ENCODE measurements around the gene ALOX5AP.
A peak's percentile ranks its signal among the peaks of the same experiment; 100 is the strongest.

The ALOX5AP gene

DNA sequence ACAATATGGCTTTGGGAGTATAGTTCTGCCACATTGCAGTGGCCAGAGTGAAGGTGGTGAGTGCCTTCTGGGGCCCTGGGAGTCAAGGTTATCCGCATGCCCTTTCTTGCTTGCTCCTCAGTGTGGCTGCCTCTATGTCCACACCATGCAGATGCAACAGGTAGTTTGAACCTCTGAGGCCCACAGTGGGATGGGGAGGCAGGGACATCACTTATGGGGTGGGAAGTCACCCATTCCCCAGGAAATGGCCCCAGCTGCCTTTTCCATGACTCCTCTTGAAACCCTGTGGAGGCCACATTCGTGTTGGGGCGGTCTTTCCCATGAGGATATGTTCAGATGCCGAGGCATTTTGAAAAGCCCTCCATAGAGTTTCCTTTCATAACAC, 20.0 kb upstream of the ALOX5AP start:
- no peak for DNase-seq

DNA sequence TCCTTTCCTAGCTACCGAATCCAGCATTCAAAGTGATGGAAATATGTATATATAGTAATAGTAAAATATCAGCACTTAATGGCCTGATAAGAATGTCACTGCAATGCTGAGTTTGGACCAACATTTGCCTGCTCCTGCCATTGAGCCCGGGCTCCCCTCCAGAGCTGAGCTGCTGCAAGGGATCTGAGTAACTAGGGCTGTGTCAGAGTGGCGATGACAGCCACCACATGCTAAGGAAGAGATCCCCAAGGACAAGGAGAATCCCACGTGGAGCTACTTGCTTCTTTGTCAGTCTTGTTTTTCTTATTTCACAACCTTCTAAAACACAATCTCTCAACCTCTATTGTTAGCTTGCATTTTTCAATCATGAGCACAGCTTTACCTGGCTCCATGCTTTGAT, 19.5 kb upstream of the ALOX5AP start:
- DNase-seq: no peak

DNA sequence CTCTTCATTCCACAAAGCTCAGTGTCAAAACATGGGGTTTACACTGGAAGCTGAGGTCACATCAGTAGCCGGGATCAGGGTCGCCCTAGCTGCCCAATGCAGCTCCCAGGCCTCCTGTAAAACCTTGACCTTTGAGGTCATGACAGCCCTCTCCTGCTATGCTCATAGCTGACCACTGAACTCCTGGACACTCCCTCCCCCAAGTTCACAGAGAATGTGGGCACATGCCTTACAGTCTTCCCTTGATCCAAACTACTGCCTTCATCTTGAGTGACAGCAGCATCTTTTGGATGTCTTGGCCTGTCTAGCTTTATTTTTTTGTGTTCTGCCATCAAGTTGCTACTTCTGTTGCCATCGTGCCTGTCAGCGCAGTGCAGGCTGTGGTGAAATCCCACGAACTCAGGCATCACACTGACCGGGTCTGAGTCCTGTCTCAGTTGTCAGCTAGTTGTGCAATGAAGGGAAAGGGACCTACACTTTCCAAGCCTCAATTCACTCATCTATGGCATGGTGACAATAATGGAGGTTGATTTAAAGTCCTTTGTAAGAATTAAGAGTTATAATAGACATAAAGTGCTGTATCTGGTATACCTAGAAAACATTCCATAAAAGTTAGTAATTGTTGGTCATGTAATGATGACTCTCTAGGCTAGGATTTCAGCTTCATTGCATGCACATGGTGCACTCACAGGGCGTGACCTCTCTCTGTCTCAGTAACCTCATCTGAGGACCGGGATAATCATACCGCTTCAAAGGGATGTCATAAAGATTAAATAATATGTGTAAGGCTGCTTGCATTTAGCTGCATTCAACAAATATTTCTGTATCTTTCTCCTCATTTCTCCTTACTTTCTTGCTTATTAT, 16.4 kb upstream of the ALOX5AP start:
- no peak for DNase-seq

DNA sequence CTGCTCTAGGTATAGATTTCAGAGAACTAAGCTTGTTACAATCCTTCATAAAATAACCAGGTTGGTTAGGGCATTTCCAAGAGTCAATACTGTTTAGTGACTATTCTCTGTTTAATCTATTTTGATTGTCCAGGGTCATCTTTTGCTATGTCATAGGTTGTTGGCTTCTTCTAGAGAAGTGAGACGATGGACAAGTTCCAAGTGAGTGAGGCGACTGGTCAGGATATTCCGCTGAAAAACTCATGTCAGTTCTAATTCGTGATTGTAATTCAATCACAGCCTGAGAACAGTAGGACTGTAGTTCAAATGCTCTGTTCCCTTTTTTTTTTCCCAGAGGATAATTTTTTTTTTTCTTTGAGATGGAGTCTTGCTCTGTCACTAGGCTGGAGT, 15.8 kb upstream of the ALOX5AP start:
- no peak for DNase-seq

DNA sequence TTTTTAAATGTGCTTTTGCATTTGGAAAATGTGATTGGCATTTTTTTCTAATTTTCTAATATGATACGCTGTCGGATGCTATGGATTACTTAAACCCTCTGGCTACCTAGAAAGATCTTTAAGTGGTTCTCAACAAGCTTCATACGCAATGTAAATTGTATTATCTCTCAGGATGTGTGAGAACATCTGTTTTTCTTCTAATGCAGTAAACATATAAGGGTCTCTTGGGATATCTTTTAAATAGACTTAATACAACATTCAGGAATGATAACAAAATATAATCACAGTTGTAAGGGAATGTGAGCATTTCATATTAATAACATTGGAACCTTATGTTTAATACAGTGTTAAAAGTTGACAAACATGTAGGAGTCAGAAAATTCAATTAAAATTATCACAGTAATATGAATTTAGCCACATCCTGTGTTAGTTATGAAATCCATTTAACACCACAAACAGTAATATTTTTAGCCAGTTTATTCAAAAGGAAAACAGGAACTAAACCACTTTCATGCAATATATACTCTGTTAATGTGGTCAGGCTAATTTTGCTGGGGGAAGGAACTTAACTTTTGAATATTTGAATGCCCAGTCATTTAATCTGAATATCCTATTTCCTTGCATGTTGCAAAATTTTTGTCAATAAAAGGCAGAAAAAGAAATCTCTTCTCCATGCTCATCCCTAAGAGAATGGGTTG, 15.0 kb upstream of the ALOX5AP start:
- DNase-seq: no peak

DNA sequence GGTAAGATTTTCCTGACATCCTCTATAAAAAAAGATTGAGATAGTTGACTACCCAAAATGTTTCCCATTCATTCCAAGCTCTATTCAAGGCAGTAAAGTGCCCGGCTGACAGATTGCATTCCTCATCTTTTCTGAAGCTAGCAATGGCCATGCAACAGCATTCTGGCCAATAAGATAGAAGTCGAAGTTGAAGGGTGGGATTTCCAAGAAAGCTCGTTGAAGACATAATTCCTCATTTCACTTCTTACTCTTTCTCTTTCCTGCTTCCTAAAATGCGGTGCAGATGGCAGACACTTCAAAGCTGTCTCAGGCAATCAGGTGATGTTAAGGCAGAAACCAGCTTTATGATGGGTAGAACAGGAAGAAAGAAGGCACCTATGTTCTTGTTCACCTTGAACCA, 13.4 kb upstream of the ALOX5AP start:
- no peak for DNase-seq

DNA sequence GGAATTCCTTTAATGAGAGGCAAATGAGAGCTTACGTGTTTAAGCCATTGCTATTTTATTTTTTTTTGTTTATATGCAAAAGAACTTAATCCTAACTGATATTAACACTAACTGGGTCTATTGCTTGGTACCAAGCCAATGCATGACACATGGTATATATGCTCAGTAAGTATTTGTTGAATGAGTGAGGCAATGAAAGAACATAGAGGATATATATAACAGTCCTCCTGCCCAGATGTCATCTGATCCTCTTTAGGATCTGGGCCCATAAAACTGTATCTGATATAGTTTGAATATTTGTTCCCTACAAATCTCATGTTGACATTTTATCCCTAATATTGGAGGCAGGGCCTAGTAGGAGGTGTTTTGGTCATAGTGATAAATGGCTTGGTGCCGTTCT, 13.0 kb upstream of the ALOX5AP start:
- no peak for DNase-seq

DNA sequence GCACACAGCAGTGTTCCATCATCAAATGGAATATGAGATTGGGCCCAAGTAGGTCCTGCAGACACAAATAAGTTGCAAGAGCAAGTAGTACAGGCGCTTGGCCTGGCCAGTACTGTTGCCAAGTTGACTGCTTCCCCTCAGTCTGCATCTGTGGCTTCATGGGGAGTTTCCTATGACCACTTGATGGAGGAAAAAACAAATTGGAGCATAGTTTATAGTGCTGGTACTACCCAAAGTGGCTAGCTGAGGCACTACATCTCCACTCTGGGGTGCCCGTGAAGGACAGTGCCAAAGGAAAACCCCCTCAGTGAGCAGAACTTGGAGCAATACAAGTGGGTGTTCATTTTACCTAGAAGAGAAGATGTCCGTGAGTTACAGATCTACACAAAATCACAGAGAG, 10.6 kb upstream of the ALOX5AP start:
- no peak for DNase-seq

DNA sequence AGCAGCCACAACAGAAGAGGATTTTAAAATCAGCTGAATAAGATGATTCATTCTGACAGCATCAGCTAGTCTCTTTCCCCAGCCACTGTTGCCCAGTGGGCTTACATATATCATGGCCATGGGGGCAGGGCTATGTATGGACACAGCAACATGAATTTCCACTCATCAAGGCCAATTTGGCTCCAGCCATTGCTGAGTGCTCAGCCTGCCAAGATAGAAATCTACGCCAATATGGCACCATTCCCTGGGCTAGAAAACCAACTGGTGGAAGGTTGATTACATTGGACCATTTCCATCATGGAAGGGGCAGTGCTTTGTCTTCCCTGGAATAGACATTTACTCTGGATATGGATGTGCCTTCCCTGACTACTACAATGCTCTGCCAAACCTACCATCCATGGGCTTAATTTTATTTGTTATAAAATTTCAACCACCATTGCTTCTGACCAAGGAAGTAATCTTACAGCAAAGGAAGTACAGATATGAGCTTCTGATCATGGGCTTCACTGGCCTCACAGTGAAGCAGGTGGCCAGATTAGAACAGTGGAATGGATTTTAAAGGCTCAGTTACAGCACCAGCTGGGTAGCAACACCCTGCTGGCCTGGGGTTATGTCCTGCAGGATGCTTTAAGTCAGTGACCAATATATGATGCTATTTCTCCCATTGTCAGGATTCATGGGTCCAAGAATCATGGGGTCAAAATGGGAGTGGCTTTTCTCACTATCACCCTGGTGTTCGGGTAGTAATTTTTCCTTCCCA, 9.8 kb upstream of the ALOX5AP start:
- DNase-seq: no peak

DNA sequence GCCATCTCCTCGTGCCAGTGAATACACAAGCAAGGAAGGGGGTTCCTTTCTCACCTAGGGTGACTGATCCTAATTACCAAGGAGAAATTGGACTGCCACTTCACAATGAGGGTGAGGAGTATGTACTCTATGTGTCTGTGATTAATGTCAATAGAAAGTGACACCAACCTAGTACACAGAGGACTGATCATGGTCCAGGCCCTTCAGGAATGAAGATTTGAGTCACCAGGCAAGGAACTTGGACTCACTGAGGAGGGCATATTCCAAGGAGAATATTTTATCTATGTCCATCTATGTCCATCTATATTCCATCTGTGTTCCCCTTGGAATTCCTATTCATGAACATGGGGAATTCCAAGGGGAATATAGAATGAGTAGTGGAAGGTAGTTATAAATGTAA, 9.2 kb upstream of the ALOX5AP start:
- DNase-seq: no peak

DNA sequence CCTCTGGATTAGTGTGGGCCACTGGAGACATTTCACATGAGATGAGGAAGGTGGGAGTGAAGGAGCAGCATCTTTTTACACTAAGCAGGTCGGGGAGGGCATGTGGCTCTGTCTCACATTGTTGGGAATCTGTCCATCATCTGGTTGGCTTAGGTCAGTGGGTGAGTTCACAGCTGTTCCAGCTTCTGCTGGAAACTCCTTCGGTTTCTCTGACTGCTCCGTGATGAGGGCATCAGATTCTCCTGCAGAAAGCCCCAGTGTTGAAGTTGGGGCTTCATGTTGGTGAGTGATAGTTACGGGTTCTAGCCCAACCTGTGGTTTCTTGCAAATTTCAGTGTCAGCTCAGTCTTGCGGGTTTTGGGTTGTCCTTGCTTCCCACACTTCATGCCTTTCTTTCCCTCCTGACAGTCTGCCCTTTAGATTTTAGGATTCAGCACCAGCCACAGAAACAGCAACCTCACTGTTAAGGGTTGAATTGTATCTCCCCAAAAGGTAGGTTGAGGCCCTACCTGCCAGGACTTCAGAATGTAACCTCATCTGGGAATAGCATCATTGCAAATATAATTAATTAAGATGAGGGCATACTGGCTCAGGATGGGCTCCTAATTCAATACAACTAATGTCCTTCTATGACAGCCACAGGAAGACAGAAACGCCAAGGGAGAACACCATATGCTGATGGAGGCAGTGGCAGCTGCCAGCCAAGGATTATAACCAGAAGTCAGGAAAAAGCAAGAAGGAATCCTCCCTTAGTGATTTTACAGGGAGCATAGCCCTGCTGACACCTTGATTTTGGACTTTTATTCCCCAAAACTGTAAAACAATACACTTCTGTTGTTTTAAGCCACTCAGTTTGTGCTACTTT, 7.6 kb upstream of the ALOX5AP start:
- DNase-seq: peak; percentile 7

DNA sequence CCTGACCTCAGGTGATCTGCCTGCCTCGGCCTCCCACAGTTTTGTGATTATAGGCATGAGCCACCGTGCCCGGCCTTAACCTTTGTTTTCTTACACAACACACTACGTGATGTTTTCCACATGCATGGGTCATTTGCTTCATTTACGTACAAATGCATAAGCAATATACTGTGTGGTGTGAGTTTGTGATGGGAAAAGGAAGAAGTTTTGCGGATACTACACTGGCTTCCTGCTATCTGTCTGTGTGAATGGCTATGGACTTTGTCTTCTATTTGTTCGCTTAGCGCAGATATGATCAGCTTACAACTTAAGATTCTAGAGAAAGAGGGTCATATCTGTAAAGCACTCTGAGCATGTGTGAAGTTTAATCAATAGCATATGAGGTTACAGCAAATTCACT, 5.5 kb upstream of the ALOX5AP start:
- no peak for DNase-seq

DNA sequence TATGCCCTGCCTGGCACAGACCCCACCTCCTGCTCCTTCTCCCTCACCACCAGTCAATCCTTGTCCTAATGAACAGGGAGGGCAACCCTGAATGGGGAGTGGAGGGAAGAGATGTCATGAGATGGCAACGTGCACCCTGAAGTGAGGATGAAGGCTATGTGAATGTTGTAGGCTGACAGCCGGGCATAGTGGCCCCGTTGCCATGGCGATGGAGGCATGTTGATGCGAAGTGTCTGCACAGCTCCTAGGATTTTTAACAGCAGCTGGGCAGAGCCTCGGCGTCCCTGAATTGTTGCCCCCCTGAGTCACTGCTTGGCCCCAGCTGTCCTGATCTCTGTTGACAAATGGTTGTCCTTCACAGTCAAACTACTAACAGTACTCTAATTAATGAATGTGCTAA, 4.8 kb upstream of the ALOX5AP start:
- peak; percentile 40 for DNase-seq

DNA sequence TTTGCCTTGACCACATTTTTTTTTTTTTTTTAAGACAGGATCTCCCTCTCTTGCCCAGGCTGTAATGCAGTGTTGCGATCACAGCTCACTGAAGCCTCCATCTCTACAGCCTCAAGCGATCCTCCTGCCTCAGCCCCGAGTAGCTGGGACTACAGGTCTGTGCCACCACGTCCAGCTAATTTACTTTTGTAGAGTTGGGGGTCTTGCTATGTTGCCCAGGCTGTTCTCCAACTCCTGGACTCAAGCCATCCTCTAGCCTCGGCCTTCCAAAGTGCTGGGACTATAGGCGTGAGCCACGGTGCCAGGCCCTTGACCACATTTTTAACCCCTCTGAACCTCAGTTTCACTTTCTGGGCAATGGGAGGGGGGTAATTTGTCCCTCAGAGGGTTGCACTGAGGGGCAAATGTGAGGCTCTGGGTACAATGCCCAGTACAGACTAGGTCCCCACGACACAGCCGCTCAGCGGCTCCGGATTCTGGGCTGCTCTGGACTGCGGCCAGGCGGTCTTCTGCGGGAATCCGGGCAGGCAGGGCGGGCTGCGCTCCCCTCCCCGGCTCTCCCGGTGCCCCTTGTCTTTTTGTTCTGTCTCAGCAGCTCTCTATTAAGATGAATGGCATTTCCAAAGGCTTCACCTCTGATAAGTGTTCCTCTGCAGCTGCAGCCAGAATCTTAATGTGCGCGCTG, 3.8 kb upstream of the ALOX5AP start:
- DNase-seq: no peak

DNA sequence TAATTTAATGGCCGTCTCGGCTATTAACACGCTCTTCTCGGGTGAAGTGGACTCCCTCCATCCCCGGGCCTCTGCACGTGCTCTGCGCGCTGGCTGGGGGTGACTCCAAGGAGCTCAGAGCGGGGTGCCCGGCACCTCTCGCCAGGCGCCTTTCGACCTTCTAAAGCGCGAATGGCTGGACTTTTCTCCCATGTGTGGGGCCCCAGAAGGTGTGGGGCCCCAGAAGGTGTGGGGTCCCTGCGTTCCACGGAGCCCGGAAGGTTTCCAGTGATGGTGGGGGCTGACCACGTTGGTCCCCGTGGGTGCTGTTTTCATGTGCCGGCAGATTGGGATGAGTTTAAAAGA, 3.3 kb upstream of the ALOX5AP start:
- no peak for DNase-seq

DNA sequence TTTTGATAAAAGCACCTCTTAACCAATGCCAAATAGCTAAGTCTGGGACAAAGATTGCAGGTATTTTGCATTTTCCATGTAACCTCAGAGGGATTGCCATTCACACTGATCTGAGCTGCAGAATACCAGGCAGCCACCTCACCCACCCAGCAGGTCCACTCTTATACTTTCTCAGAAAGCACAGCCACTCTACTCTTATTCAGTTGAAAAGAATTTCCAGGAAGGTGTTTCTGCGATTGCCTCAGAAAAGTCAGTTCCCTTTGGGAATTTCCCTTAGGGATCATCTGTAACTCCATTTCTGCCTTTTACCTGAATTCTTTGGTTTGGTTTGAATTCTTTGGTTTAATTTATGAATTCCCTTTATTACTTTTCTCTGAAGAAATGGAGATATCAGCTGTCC, 904 bp upstream of the ALOX5AP start:
- no peak for DNase-seq

DNA sequence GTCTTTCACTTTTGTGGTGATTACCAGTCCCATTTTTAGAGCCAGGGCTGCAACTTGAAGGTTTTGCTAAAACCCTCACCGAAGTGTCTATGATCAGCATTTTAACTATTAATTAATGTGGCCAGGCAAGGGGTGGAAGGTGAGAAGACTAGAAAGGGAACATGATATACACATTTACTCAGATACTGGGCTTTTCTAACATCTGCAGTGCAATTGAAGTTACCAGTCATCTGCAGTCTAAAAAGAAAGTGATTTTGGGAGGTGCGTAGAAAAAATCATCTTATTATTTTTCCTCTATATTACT, 481 bp downstream of the ALOX5AP start:
- DNase-seq: no peak

DNA sequence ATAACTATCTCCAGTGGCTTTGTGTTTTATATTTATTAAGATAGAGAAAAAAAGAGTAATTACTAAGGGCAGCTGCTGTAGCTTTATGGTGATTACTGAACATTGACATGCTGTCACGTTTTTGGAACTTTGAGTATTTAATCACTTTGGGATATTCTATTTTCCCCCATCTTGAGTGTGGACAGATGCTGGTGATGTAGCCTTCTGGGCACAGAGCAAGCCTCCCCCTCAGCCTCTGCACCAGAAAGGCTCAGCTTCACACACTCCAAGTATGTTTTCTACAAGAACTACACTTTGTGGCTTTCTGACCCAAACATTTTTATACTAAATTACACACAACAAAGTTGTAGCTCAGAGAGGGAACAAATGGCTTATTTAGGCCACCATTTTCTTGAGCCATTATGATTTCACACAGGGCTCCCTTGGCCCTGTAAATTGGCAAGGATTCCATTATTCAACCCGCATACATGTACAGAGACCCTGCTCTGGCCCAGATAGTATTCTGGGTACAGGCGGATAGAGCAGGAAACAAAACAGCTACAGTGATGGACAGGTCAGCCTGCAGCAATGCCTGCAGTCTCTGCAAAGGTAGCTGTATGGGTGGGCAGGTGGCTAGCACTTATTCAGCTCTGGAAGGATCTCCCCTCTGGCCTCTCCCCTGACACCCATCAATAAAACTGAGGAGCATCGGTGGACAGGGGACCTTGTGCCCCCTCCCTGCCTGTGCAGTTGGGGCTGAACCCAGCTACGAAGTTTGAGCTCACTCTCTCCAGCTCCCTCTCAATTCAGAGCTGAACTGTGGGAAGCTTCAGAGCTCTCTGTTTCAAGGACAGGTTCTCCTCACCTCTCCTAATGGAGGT, 1.3 kb downstream of the ALOX5AP start:
- DNase-seq: no peak

DNA sequence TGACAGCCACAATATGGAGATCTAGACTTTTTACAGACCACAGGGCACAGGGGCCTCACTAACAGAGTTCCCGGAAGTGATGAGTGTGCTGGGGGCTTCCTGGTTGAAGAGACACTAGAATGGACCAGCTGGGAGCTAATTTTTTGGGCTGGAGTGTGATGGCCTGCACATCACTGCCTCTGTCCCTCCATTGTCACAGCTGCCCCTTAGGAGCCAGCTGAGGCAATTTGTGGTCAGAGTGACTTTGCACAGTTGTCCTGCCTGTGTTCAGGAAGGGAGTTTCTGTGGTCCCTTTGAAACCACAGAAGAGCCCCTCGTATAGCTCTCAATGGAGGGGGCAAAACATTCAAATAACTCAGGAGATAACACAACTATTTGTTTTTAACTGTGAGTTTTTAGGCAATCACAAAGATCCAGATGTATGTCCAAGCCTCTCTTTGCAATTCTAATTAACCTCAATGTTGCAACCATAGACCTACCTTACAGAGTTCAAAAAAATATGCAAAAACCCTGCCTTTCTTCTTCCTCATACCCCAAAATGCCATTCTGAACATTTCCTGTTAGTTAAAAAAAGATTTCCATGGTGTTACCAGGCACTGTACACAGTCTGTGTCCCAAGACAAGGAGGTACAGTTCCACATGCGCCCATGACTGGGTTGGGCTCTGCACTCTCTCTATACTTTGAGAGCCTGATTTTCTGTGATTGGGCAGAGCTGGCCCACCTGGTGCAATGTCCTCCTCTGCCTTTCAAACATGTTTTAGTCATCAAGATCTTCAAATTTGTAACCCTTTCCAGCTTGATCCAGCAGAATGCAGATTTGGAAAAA, 2.4 kb downstream of the ALOX5AP start:
- DNase-seq: no peak

DNA sequence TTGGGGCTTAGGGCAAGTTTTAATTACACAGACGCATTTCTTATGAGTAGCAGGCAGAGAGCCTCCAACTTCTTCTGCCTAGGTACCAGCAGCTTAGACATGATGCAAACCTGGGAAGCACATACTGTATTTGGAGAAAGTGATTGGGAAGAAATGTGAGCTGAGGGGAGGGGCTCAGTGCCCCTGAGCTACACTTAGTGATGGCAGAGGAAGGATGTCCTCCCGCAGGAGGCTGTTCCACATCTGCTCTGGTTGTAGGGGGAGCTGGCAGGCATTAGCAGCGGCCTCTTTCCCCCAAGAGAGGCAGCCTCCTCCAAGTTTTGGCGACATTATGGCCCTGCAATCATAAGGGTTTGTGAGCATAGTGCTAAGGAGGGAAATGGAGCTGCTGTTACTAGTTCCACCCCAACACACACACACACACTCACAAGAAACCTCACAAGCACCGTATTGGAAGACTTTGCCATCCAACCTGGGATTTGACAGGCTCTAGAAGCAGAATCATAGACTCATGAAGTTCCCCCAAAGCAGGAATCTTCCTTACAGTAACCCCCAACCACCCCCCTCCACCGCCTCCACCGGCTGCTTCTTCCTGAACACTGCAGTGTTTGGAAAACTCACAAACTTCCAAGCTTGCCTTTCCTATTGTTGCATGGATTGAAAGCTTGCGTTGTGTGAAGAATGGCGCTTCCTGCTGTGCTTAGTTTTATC, 3.3 kb downstream of the ALOX5AP start:
- DNase-seq: no peak

All from NCI-H1694 treated with DMSO at 0.1 percent for 48 hours (cell line).